CD4-positive, CD25-positive, alpha-beta regulatory T cell (primary cell): ENCODE data around the gene THSD7B. TPM values are rescaled to one million over a fixed set of nuclear protein-coding genes. Genes with fewer than 3 reads are reported as not detected.

Experiments
- ATAC-seq, 2 donors: fragments of 150-1000 bp; cut with Tn5 transposase; one replicate each; pipeline ENCODE4 v1.10.0; 2021; ENCODE audit warnings: low read depth in 2 of 2, moderate number of reproducible peaks in 2 of 2, moderate library complexity in 1 of 2
- DNase-seq, 3 donors: peaks; one replicate each; pipeline versions ENCODE4 v3.0.0 to v3.0.0-alpha.2; 2012 to 2022; ENCODE audit warnings: mixed read lengths in 1 of 3
- H3K27ac ChIP-seq: one replicate; pipeline ENCODE4 v1.7.0; 2013; ENCODE audit warnings: mild to moderate bottlenecking, low read length; ENCODE audit not compliant: insufficient read depth, poor library complexity, severe bottlenecking
- H3K27me3 ChIP-seq: one replicate; pipeline ENCODE4 v1.7.0; 2013; ENCODE audit warnings: low read length; ENCODE audit not compliant: control insufficient read depth, insufficient read depth
- H3K36me3 ChIP-seq: one replicate; pipeline ENCODE4 v1.7.0; 2013; ENCODE audit warnings: mild to moderate bottlenecking, low read length, moderate library complexity; ENCODE audit not compliant: control insufficient read depth, insufficient read depth
- H3K4me1 ChIP-seq: 2 replicates; pipeline ENCODE4 v1.7.0; 2013; ENCODE audit warnings: mild to moderate bottlenecking, low read length; ENCODE audit not compliant: insufficient read depth, control insufficient read depth, poor library complexity, severe bottlenecking
- H3K4me3 ChIP-seq: one replicate; pipeline ENCODE4 v1.7.0; 2013; ENCODE audit warnings: low read depth, mild to moderate bottlenecking, low read length, moderate library complexity
- H3K9me3 ChIP-seq, 2 experiments: 1 replicate in 1 of 2; 2 replicates in 1 of 2; pipeline ENCODE4 v1.7.0; 2013; ENCODE audit warnings: low read length in 2 of 2, mild to moderate bottlenecking in 1 of 2, moderate library complexity in 1 of 2; ENCODE audit not compliant: control insufficient read depth in 2 of 2
- H3K27ac Mint-ChIP-seq, 3 donors: one replicate each; pipeline ENCODE4 v1.8.0; 2020 to 2022; ENCODE audit warnings: mild to moderate bottlenecking in 3 of 3, mixed read lengths in 3 of 3, moderate library complexity in 2 of 3
- H3K27me3 Mint-ChIP-seq: one replicate; pipeline ENCODE4 v1.8.0; 2022; ENCODE audit warnings: mild to moderate bottlenecking, mixed read lengths
- H3K36me3 Mint-ChIP-seq: one replicate; pipeline ENCODE4 v1.8.0; 2020; ENCODE audit warnings: mixed read lengths
- H3K4me1 Mint-ChIP-seq, 4 donors: one replicate each; pipeline ENCODE4 v1.8.0; 2020 to 2022; ENCODE audit warnings: mixed read lengths in 4 of 4, mild to moderate bottlenecking in 1 of 4
- H3K4me3 Mint-ChIP-seq, 4 donors: one replicate each; pipeline ENCODE4 v1.8.0; 2020 to 2022; ENCODE audit warnings: mild to moderate bottlenecking in 4 of 4, mixed read lengths in 4 of 4, moderate library complexity in 3 of 4
- H3K9me3 Mint-ChIP-seq, 7 donors: one replicate each; pipeline ENCODE4 v1.8.0; 2020 to 2022; ENCODE audit warnings: mixed read lengths in 7 of 7, mild to moderate bottlenecking in 3 of 7, moderate library complexity in 2 of 7
- polyA plus RNA-seq, 4 donors: library from polyadenylated mRNA; unstranded; fragments of 300-500 nt; fragmentation: Illumina TruSeq; gene quantifications; one replicate each; pipeline ENCODE4 v1.2.3, GENCODE V29; 2021
- total RNA-seq: library from RNA; stranded (reverse); gene quantifications from one replicate; pipeline ENCODE4 v1.2.3, GENCODE V29; 2022

Gene THSD7B
- total and polyA plus RNA-seq, 5 donors from 2014 or later = not detected

DNA sequence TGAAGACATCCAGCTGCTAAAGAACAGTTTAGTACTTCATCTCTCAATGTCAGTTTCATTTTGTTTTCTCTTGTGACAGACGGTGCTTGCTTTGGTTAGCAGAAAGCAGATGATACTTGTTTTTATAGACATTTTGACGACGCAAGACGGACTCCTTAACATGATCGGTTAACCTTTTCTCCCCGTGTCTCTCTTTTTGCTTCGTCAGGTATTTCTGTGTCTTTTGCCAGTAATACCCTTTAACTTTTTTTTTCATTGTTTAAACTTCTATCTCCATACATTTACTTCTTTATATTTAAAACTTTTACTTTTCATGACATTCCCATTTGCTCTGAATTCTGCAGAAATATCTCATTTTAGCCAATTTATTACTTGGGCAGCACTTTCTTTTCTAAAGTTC lies 57.9 kb downstream of the THSD7B start:
- H3K9me3 ChIP-seq = no peaks in the 10 kb centered on the region
- H3K27ac ChIP-seq = no peak overlapping the region
- H3K36me3 Mint-ChIP-seq = no peaks in the 10 kb centered on the region
- no peak overlapping the region for H3K27ac Mint-ChIP-seq
- peaks cover 5% of the 10 kb centered on the region for H3K27me3 Mint-ChIP-seq
- H3K4me1 Mint-ChIP-seq = no peaks in the 10 kb centered on the region
- DNase-seq (no peak), ATAC-seq (no peak)
- no peaks in the 10 kb centered on the region for H3K36me3 ChIP-seq
- no peak overlapping the region for H3K4me3 Mint-ChIP-seq
- no peak overlapping the region for H3K4me3 ChIP-seq
- H3K4me1 ChIP-seq = no peaks in the 10 kb centered on the region
- H3K9me3 Mint-ChIP-seq = peaks cover 0 to 5% (median 0%) of the 10 kb centered on the region in 7 donors
- no peaks in the 10 kb centered on the region for H3K27me3 ChIP-seq

DNA sequence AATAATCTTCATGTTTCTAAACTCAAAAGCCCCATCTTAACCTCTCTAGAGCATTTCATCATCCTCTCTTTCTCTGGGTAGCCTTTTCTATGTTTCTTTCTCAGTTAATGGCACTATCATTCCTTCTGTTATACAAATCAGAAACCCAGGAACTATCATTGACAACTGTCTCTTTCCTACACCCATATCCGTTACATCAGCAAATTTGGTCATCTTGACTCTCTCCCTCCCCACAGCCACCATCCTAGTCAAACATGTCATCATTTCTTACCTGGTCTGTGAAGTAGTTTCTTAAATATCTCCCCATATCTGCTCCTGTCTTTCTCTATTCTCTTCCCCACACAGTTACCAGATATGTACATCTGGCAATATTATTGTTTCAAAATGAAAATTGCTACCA lies 62.8 kb downstream of the THSD7B start:
- Mint-ChIP-seq H3K27me3 (no peaks in the 10 kb centered on the region), H3K9me3 (no peaks in the 10 kb centered on the region), H3K27ac (no peak overlapping the region), H3K36me3 (no peaks in the 10 kb centered on the region), H3K4me3 (no peak overlapping the region), H3K4me1 (no peaks in the 10 kb centered on the region)
- no peak overlapping the region for H3K4me3 ChIP-seq
- no peaks in the 10 kb centered on the region for H3K27me3 ChIP-seq
- DNase-seq (no peak), ATAC-seq (no peak)
- no peaks in the 10 kb centered on the region for H3K36me3 ChIP-seq
- H3K27ac ChIP-seq = no peak overlapping the region
- no peaks in the 10 kb centered on the region for H3K9me3 ChIP-seq
- H3K4me1 ChIP-seq = no peaks in the 10 kb centered on the region

DNA sequence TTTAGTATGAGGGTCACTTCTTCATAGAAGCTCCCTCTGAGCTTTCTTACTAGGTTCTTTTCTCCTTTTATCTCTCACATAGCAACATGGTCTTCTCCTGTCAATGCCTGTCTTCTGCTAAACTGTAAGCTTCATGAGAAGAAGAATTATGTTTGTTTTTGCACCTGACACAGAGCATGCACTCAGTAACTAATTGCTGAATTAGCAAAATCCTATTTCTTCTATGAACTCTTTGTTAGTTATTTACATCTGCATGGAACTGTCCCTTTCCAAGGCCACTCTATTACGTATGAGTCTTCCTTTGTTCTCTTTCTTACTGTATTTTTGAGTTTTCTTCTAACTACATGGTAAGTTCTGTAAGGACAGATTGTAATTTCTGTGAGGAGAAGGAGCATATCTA lies 63.4 kb downstream of the THSD7B start:
- no peak for DNase-seq
- H3K4me1 Mint-ChIP-seq = no peaks in the 10 kb centered on the region
- no peak for ATAC-seq
- H3K27ac Mint-ChIP-seq = no peak overlapping the region
- H3K4me3 ChIP-seq = no peak overlapping the region
- no peaks in the 10 kb centered on the region for H3K36me3 Mint-ChIP-seq
- no peaks in the 10 kb centered on the region for H3K27me3 Mint-ChIP-seq
- no peaks in the 10 kb centered on the region for H3K9me3 ChIP-seq
- H3K27me3 ChIP-seq = no peaks in the 10 kb centered on the region
- no peaks in the 10 kb centered on the region for H3K9me3 Mint-ChIP-seq
- no peak overlapping the region for H3K4me3 Mint-ChIP-seq
- H3K27ac ChIP-seq = no peak overlapping the region
- H3K36me3 ChIP-seq = no peaks in the 10 kb centered on the region
- no peaks in the 10 kb centered on the region for H3K4me1 ChIP-seq

DNA sequence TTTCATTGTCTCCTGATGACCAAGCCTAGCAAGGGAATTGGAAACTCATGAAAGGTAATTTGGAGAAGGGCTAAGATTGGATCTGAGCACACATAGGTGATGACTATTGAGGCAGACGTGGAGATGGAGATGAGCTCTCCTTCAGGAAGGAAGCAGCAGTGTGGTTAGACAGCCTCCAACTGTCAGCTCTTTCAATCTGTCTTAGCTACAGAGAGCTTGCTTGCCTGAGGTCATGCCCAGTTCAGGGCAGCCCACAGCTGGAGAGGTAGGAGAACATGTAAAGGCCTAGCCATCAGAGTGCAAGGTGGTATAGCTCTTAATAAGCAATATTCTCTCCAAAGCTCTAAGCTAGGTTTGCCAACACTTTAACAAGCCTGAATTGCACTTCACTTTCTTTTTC lies 79.2 kb downstream of the THSD7B start:
- H3K27me3 ChIP-seq = no peaks in the 10 kb centered on the region
- no peak overlapping the region for H3K27ac ChIP-seq
- H3K9me3 ChIP-seq = no peaks in the 10 kb centered on the region
- H3K27ac Mint-ChIP-seq = no peak overlapping the region
- no peaks in the 10 kb centered on the region for H3K4me1 Mint-ChIP-seq
- no peak overlapping the region for H3K4me3 Mint-ChIP-seq
- H3K36me3 Mint-ChIP-seq = no peaks in the 10 kb centered on the region
- H3K4me1 ChIP-seq = no peaks in the 10 kb centered on the region
- no peaks in the 10 kb centered on the region for H3K27me3 Mint-ChIP-seq
- H3K36me3 ChIP-seq = no peaks in the 10 kb centered on the region
- ATAC-seq (no peak), DNase-seq (no peak)
- H3K9me3 Mint-ChIP-seq = peaks cover 0 to 5% (median 0%) of the 10 kb centered on the region in 7 donors
- H3K4me3 ChIP-seq = no peak overlapping the region

DNA sequence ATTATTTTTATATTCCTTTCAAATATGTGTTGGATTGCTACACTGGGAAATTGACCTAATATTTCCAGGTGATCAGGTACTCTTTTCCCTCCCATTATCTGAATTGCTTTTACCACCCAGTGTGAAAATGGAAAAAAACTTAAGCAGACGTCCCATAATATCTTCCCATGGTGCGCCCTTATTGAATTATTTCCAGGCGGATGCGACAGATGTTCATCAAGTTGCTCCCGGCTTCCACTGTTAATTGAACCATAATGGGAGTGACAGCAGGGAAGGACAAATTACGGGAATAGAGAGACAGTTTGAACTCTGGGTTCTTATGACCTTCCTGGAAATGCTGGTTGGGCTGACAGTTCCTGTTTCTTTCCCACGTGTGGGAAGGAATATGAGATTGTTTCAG lies 93.3 kb downstream of the THSD7B start:
- Mint-ChIP-seq H3K4me1 (no peaks in the 10 kb centered on the region), H3K27me3 (peaks cover 6% of the 10 kb centered on the region), H3K36me3 (no peaks in the 10 kb centered on the region), H3K27ac (no peak overlapping the region), H3K9me3 (peaks cover 0 to 5% (median 1%) of the 10 kb centered on the region in 7 donors), H3K4me3 (no peak overlapping the region)
- ATAC-seq (no peak), DNase-seq (no peak)
- H3K36me3 ChIP-seq = no peaks in the 10 kb centered on the region
- H3K9me3 ChIP-seq = no peaks in the 10 kb centered on the region
- no peak overlapping the region for H3K4me3 ChIP-seq
- no peak overlapping the region for H3K27ac ChIP-seq
- H3K4me1 ChIP-seq = no peaks in the 10 kb centered on the region
- no peaks in the 10 kb centered on the region for H3K27me3 ChIP-seq

DNA sequence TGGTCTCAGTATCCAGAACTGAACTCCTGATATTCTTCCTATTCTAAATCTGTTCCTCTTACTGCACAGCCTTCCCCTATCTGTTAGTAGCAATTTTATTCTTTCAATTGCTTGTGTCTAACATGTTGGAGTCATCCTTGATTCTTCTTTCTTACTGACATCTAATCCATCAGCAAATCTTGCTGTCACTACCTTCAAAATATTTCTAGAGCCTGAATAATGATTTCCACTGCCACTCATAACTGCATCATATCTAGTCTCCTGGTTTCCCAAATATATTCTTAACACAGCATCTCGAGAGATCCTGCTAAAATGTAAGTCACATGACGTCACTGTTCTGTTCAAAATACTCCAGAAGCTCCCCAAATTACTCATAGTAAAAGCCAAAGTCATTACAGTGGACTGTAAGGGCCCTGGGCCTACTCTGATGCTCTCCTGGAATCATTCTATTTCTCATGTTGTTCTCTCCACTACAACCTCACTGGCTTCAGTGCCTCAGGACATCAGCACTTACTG lies 95.2 kb downstream of the THSD7B start:
- H3K27ac ChIP-seq = no peak overlapping the region
- DNase-seq = no peak
- Mint-ChIP-seq H3K36me3 (no peaks in the 10 kb centered on the region), H3K4me3 (no peak overlapping the region), H3K27me3 (peaks cover 6% of the 10 kb centered on the region), H3K9me3 (peaks cover 0 to 5% (median 0%) of the 10 kb centered on the region in 7 donors), H3K27ac (no peak overlapping the region), H3K4me1 (no peaks in the 10 kb centered on the region)
- no peaks in the 10 kb centered on the region for H3K9me3 ChIP-seq
- ATAC-seq = no peak
- no peaks in the 10 kb centered on the region for H3K36me3 ChIP-seq
- H3K27me3 ChIP-seq = no peaks in the 10 kb centered on the region
- H3K4me3 ChIP-seq = no peak overlapping the region
- no peaks in the 10 kb centered on the region for H3K4me1 ChIP-seq

DNA sequence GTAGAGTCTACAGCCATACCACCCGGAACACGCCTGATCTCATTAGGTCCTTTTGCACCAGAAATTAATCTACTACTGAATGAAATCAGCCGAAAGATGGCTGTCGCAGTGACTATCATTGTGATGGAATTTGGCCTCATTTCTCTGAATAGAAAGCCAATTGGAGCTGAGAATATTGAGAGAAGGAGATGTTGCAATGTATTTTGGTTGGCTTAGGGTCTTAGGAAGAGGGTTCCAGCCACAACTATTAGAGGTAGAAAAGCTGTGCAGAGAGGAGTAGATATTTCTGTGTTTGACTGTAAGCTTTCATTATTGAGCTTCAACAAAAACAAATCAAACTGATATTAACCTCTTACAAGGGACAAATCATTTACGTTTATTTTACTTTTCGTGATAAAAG lies 98.1 kb downstream of the THSD7B start:
- Mint-ChIP-seq H3K4me3 (no peak overlapping the region), H3K9me3 (peaks cover 0 to 1% (median 0%) of the 10 kb centered on the region in 7 donors), H3K4me1 (no peaks in the 10 kb centered on the region), H3K27me3 (peaks cover 6% of the 10 kb centered on the region), H3K27ac (no peak overlapping the region), H3K36me3 (no peaks in the 10 kb centered on the region)
- Histone ChIP-seq H3K36me3 (no peaks in the 10 kb centered on the region), H3K4me3 (no peak overlapping the region), H3K9me3 (no peaks in the 10 kb centered on the region), H3K27me3 (no peaks in the 10 kb centered on the region), H3K27ac (no peak overlapping the region), H3K4me1 (no peaks in the 10 kb centered on the region)
- DNase-seq (no peak), ATAC-seq (no peak)

DNA sequence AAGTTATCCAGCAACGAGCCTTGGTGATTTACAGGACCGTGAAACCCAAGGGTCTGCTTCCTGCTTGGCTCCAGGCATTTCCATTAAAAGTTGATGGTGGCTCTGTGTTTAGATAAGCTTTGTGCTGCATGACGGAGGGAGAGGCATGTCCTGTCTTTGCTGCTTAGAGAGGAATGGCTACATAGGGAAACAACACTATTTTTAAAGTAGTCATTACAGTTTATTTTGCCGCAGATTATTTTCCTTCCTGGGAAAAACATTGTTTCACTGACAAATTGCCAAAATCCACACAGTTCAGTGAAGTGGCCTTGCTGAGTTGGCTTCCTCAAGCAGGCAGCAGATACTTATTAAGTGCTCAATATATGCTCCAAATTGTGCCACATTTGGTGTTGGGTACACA lies 98.5 kb downstream of the THSD7B start:
- no peaks in the 10 kb centered on the region for H3K9me3 ChIP-seq
- H3K4me1 ChIP-seq = no peaks in the 10 kb centered on the region
- Mint-ChIP-seq H3K4me3 (no peak overlapping the region), H3K4me1 (no peaks in the 10 kb centered on the region), H3K36me3 (no peaks in the 10 kb centered on the region), H3K27ac (no peak overlapping the region), H3K9me3 (peaks cover 0 to 1% (median 0%) of the 10 kb centered on the region in 7 donors), H3K27me3 (peaks cover 6% of the 10 kb centered on the region)
- ATAC-seq (no peak), DNase-seq (no peak)
- H3K36me3 ChIP-seq = no peaks in the 10 kb centered on the region
- H3K27me3 ChIP-seq = no peaks in the 10 kb centered on the region
- no peak overlapping the region for H3K27ac ChIP-seq
- H3K4me3 ChIP-seq = no peak overlapping the region
